ENCODE data around the gene NRG2.

NRG2 gene

DNA sequence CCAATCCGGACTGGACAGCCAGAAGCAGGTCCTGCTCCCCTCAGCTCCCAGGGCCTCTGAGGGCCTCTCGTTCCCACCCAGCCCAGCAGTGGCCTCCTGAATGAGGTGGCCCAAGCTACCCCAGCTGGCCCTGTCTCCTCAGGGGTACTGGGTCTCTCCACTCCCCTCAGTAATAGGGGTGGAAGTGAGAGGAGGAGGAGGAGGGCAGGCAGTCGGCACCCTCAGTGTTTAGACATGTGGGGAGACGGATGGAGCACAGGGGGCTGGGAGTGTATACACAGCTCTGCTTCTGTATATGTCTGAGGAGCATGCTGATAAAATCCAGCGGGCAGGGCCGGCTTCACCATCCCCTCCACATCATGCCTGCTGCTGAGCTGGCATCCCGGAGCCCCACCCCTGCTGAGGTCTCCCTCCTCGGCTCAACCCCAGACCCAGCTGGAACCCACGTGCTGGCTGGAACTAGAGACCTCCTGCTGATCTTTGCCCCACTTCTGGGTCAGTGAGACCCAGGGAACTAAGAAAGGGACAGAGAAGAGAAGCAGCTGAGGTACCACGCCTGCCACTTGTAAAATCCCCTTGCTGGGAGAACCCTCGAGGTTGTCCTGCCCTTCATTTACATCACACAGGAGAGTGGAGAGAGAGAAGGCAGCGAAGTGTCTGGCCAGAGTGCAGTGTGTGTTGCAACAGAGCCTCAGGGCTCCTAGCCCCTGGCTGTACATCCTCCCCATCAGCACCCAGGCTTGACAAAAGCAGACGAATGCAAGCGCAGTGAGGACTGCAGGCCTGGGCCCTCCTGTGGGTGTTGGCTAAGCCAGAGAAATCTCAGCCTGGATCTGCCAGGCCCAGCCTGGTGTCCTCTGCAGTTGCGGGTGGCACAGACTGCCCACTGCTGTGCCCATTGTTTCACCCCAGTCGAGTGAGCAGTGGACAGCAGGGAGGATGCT is 170.0 kb downstream of the NRG2 start:
- DNase-seq: no peak

DNA sequence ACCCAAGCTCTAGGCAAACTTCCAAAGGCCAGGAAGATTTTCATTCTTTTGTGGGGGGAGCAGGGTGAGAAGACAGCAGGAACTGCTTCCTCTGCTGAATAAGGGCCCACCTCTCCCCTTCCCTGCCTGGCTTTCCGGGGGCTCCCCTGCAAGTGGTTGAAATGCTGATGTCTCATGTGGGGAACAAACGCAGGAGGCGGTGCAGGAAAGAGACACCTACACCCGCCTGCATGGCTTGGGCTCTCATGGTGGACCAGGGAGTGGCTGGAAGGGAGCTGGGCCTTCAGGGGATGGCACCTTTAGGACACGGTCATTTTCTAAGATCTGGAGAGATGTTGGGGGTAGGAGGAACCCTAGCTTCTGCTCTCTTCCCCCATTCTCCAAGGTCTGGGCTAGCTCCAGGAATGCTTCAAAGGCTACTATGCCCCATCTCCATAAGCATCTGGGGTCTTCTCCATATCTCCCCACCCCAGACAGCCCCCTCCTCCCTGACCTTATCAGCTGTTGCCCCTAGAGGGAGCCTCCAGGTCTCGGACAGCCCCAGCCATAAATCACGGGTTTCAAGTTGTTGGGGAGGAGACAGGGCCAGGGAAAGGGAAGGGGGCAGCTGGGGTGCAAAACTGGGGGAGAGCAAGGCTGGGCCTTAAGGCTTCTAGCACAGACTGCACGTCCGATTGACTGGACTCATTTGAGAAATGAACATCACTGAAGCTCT is 170.9 kb downstream of the NRG2 start:
- peak; percentile 9 for DNase-seq

DNA sequence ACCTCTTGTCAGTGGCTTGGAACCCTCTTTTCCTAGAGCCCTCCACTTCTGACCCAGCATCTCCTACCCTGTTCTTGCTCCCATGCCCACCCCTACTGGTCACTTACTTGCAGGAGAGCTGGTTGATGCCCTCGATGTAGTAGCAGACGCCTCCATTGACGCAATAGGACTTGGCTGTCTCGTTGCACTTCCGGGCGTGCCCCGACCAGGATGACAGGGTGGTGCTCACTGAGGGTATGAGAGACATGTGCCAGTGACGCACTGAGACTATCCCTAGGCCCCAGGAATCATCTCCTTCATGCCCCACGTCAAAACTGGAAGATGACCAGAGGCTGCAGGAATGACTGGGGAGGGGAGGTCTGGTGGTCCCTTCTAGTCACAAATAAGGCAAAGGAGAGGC is 171.5 kb downstream of the NRG2 start:
- no peak for DNase-seq

DNA sequence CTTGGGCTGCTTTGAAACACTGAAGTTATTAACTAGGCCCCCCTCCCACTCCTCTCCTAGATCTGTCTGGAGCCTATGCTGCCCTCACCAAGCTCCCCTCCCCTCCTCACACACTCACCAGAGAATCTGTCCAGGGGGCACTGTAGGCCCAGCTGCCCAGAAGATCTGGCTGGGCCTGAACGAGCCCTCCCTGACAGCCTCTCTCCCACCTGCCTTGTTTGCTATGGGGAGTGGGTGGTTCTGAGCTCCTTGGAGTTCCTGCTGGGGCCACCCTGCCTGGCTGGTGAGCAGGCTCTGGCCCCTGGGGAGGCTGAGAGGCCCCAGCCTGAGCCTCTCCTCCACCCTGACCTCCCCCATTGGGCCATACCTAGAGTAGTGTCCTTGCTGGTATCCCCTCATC is 172.4 kb downstream of the NRG2 start:
- DNase-seq: no peak

DNA sequence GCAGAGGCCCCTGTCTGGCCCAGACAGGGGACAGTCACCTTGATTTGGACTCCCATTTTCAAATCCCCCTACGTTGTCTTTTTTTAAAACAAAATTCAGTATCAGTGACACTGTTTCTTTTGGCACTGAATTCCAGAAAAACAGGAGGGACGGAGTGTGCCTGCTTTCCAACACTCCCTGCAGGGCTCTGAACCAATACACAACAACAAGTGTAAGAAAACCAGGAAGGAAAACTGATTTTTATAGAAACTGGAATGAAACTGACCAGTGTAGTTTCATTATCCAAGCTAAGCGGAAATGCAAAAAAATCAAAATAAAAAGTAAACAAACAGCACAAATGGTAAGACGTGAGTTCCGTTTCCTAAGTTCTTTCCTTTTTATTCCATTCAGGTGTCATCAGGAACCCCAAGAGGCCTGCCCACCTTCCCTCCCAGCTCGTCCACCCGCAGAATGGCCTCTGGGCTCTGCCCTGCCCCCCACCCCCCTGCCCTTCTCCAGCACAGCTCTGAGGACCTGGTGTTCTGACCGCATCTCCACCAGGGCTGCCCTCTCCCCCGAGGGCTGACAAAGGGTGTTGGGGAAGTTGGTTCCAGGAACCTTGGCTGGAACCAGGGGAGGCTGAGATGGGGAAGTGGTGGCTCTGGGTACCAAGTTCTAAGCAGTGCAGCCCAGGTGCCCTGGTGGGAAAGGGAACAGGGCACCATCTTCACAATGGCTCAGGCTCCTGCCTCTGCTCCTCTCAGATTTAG is 173.9 kb downstream of the NRG2 start:
- DNase-seq: no peak

DNA sequence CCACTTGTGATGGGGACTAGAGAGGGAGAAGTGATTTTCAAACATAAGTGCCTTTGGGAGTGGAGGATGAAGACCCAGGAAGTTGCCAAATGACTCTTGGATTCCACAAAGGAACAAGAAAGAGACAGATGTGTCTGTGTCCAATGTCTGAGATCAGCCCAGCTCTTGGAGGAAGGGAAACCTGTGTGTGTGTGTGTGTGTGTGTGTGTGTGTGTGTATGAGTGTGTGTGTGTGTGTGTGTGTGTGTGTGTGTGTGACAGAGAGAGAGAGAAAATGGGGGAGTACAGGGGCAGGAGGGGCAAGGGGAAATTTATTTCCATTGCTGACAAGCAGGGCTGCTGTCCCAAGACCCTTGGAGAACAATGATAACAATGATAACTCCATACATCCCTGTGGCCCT is 175.5 kb downstream of the NRG2 start:
- DNase-seq: no peak

DNA sequence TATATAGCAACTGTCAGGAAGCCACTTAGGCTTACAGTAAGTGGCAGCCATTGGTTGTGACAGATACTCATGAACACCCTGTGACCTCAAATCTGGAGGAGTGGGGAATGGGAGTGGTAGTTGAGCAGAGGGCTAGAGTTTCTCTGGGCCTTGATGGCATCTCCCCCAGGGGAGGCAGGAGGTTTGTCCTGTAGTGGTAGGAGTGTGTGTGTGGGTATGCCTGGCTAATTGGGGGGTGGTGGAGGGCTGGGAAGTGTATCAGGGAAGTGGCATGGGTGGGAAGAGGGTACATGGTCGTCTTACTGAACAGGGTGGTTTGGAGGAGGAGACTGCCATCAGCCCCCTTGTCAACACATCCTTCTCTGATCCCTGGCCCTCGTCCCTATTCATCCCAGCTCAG is 176.0 kb downstream of the NRG2 start:
- DNase-seq: no peak

DNA sequence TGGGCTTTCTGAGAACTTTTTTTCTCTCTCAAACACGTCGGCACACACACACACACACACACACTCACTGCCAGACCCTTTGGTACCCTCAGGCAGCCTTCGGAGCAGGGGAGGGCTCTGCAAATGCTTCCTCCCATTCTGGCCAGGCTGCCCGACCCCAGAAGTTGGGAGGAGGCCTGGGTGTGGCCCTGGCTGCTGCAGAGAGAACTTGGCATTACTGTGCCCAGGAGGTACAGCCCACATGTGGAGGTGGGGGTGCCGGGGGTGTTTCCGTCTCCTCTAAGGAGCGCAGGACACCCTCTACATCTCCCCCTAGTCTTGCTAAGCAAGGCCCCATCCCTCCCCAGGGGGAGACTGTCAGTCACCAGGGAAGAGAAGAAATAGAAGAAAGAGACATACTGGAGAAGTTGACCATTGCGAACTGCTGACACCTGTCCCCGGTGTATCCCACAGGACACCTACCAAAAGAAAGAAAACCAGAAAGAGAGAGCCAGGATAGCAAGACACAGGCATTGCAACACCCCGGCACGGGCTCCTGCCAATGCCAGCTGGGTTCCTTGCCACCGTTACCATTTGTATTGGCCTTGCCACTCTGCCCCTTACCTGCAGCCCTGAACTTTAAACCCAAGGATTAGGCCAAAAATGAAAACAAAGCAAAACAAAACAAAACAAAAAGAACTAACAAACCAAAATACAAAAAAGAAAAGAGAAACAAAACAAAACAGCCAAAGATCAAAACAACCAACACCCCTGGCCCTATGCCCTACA is 178.2 kb downstream of the NRG2 start:
- DNase-seq: no peak

DNA sequence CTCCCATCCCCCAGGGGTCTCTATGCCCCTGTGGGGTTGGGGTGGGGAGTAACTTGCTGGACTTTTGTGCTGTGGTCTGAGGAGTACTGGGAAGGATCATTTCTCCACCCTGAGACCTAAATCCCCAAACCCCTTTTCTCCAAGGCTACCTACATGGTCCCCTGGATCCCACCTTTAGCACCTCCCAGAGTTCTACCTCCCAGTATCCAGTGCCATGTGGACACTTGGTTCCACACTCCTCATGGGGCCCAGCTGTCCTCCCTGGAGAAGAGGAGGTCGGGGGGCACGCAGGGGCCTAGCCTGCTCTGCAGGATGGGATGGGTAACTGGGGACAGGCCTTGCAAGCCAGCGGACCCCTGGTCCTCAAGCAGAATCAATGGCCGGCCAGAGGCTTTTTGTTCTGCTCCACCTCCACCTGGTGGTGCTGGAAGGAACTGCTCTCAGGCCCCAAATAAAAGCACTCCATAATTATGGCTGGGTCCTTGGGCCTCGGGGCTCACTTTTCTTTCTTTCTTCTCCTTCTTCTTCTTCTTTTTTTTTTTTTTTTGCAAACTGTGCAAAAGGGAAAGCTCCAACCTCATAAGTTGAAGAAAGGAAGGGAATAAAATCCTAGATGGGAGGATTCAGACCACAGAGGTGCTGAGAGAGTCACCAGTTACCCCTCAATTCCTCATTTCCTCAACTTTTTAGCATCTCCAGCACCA is 179.1 kb downstream of the NRG2 start:
- peak; percentile 69 for DNase-seq

DNA sequence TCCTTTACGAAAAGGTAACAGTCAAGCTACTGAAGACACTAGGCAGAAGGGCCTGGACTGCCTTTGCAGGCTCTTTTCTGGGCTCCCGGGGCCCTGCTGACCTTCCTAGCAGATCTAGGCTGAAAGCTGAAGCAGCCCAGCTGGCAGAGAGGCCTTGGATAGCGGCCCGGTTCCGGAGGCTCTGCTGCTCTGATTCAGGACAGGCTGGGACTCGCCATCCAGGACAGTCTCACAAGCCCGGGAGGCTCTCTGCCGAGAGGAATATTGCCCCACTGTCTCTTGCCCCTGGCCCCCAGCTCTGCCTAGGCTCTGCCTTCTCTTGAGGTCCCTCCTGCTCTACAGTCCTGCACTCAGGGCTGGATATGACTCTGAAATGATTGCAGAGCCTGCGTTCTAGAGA is 179.7 kb downstream of the NRG2 start:
- no peak for DNase-seq

DNA sequence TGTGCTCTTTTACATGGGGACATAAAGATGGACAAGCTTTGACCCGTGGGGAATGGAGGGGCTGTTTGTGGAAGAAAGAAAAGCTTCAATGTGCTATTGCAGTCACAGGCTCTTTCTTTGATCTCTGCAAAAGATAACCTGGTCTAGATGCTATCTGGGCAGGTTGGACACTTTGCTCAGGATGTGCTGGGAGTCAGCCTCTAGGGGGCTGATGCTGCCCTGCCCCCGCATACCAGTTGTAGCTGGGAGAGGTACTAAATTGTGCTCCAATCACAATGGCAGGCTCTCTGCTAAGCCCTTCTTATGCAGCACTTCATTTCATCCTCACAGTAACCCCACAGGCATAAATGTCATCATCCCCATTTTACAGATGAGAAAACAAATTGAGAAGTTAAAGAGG is 180.3 kb downstream of the NRG2 start:
- DNase-seq: no peak

DNA sequence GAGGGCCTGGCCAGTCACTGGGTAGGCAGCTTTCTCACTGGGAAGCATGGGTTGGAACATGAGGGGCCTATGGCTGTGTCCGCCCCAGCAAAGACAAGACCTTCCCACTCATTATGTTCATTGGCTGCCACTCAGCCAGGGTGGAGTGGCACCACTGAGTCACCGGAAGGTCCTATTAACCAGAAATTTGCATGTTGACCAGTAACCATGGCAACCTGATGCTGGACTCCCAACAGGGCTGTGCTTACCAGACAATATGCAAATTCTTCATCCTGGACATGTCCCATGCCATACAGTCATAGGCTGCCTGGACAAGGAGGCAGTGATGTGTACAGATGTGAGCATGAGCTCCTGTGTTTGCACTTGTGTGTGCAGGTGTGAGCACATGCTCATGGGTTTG is 180.8 kb downstream of the NRG2 start:
- DNase-seq: no peak

DNA sequence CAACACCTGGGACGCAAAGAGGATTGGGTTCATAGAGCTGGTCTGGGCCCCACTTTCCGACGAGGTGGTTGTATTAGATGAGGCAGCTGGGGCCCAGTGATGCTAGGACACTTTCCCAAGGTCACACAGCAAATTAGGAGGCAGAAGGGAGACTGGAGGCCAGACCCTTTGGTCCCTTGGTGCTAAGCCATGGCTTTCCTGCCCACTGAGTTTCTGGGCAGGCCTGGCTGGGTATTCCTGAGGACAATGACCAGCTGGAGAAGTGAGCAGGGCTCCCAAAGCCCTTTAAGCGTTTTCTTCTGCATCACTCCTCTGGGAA is 181.3 kb downstream of the NRG2 start:
- DNase-seq: no peak

DNA sequence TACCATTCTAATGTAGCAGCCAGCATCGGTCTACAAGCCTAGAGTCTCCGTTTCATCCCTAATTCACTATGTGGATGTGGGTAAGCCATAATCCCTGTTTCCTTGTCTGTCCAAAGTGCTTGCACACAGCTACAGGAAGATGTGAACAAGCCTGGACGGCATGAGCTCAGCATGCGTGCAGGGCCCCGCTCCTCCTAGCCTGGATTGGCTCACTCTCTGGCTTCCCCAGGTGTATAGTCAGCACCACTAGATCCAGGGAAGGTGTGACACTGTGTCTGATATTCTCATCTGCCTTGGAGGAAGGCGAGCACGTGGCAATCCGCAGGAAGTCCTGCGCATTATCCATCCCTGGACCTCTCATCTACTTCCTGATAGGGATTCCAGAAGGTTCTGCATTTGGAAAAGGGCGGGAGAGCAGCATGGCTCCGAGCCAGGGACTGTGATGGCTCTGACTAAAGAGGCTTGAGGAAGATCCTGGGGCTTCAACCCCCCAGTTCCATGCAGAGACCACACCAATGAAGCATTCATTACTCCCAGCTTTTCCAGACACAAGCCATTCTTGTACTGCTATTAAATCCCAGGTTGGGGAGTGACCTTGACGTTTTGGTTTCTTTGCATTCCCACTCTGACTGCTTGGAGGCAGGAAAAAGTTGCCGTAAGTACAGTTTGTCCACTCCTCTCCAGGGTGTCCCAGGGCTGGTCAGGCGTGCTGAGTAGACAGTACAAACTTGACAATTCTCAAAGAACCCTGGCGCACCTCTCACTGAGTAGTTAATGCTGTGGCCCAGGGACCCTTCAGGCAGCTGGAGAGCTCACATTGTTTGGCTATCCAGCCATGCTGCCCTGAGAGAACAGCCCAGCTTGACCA is 181.8 kb downstream of the NRG2 start:
- no peak for DNase-seq

DNA sequence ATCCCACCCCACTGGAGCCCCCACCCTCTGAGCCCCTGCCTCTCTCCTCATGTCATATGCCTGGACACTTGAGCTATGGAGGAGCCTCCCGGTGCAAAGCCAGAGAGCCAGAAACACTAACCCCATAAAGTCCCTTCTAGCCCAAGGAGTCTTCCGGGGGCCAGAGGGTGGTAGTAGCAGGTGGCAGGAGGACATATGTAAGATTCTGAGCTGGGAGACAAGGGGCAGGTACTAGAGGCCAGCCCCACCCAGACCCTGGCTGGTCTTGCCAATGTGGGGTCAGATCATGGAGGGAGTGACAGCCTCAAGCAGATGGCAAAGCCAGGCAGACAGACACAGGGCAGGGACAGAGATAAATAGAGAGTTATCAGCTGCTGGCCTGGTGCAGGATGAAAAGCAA is 184.1 kb downstream of the NRG2 start:
- DNase-seq: no peak

DNA sequence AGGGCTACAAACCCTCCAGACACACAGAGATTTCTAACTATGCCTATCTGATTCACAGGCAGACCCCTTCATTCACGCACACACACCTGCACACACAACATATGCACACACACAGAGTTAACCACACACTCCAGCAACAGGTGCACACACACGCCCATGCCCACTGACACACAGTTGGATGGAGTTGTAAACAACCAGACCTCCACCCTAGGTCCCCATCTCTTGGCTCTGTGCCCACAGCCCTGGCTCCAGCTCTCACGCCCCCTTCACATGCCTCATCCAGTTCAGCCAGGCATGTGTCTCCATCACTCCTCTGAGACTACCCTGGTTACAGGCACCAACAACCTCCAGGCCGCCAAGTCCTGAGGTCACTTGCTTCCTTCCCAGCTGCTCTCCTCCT is 186.4 kb downstream of the NRG2 start:
- peak; percentile 58 for DNase-seq

DNA sequence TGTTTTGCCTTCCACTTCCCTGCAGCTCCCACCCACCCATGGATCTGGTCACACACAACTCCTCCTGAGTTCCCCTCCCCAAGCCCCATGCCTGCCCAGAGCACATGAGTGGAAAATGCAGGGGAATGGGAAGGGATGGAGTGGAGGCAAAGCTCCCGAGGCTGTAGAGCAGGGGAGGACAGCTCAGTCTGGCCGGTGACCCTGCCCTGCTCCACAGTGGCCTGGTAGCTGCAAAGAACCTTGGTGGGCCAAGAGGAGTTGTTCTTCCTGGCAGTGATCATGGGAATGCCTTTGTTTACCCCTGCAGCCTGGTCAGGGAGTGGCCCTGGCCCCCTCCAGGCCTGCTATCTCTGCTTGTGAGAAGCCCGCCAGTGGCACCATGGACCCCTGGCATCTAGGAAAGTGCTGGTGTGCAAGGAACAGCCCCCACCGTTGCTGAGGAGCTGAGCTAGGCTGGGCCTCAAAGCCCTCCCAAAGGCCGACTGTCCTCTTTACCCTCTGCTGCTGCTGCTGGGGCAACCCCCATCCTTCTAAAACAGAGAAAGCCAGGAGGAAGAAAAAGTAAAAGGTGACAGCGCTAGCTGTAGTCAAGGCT is 187.1 kb downstream of the NRG2 start:
- DNase-seq: no peak

DNA sequence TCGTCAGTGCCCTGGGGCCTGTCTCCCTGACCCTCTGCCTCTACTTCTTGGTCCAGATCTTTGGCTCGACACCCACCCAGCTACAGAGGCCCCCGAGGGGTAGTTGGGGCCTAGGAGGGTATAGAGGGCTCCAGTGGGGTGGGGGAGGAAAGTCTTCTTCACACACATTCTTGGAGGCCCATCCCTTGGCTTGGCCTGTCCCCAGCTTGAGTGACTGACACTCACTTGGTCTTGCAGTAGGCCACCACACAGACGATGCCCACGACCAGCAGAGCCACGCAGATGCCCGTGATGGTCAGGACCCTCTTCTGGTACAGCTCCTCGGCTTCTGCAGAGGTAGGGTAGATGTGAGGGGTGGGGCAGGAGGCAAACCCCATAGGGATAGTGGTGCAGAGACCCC is 187.6 kb downstream of the NRG2 start:
- DNase-seq: no peak

DNA sequence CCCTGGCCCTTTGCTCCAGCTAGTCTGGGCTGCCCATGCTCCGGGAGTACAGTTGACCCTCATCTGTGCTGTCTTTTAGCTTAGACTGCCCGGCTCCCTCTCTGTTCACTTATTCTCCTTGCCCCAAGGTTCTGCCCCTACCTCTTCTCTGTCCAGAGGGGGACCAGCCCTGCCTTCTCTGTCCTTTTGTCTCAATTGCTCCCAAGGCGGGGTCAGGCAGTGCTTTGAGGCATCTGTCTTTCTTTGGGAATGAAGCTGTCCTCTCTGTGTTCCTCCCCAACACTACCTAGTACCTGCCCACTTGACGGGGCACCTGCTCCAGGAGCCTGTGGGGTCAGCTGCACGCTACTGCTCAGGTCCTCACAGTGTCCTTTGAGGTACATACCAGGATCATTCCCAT is 188.1 kb downstream of the NRG2 start:
- no peak for DNase-seq

DNA sequence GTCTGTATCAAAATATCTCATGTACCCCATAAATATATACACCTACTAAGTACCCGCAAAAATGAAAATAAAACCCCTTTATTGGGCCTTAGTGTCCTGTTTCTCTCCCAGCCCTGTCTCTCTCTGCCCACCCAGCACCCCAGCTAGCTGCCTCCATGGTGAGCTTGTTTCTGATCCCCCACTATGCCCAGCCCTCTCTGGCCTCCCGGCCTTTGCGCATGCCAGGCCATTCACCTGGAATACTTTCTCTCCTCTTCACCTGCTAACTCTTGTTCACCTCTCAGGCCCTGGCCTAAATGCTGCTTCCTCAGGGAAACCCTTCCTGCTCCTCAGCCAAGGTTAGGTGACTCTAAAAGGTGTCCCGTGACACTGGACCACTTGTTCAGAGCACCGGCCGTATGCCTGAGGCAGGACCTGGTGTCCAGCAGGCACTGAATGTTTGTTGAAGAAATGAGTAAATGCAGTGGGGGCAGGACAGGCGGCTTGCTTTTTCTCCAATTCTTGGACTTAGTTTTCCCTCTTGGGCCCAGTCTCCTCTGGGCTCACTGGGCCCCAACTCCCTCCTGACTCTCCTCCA is 189.0 kb downstream of the NRG2 start:
- no peak for DNase-seq

DNA sequence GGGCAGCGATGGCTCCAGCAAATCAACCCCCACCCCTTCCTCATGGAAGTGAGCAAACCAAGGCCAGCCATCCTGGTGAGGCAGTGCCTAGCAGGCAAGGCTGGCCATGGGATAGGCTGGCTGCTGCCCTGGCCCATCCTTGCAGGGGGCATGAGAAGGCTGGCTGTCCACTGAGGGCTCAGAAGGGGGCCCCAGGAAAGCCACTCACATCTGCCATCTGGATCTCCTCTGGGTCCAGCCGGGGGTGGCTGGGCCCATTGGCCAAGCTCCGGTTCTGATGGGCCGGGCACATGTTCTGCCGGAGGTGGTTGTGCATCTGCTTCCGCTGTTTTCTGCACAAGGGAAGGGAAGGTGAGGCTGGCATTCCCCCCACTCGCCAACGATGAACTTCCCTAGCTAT is 190.4 kb downstream of the NRG2 start:
- no peak for DNase-seq

Data from NCI-H69 (cell line).